Measurements from ENCODE around the gene ITGB6. TPM values are rescaled to one million over a fixed set of nuclear protein-coding genes. Genes with fewer than 3 reads are reported as not detected.

Gene ITGB6
- total RNA-seq, 6 donors from 2014 or later: 52.6 to 124 (median 68.8) TPM

DNA sequence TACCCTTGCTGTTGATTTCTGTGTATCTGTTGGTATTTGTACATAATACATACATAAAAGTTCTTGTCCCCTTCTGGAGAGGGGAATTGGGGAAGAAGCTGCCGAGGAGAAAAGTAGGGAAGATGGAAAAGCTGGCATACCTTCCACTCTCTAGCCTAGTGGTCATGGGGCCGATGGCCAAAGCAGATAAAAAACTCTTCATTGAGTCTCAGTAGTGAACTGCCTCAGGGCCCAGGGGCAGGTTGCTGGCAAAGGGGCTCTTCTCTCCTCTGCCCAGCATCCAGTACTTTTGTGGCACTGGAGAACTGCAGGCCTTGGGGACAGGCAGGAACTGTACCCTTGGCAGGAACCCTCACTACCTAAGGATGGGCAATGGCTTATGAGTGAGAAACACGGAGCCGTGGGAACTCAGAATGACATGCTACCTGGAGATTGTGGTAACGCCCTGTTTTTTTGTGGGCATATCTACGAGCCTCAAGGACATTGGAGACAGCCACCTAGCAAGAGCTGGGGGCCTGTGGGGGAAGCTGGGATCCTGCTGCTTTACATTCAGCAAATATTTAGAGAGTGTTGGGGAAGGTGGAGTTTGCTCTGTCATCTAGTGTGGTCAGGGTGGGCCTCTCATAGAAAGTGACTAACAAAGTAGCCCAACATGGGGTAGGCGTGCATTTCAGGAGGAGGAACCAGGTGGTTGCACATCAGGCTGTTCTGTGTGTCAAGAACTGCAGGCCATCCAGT, 22.6 kb upstream of the ITGB6 start:
- no peak overlapping the region for H3K4me3 ChIP-seq
- no peaks in the 10 kb centered on the region for H3K9me3 ChIP-seq
- H3K4me1 ChIP-seq: peaks cover 16 to 44% (median 29%) of the 10 kb centered on the region in 4 donors
- ATAC-seq (ENCODE audit: low FRiP score in 2 of 2) (no peak), DNase-seq (no peak)
- H3K36me3 ChIP-seq: no peaks in the 10 kb centered on the region
- H3K27ac ChIP-seq: peak overlapping the region; percentile 77 to 90 (median 82)
- WGBS, 2 donors: 68 to 78% methylated on average over 3 to 7 of the region's 7 CpGs
- TF ChIP-seq, protein P1, sequence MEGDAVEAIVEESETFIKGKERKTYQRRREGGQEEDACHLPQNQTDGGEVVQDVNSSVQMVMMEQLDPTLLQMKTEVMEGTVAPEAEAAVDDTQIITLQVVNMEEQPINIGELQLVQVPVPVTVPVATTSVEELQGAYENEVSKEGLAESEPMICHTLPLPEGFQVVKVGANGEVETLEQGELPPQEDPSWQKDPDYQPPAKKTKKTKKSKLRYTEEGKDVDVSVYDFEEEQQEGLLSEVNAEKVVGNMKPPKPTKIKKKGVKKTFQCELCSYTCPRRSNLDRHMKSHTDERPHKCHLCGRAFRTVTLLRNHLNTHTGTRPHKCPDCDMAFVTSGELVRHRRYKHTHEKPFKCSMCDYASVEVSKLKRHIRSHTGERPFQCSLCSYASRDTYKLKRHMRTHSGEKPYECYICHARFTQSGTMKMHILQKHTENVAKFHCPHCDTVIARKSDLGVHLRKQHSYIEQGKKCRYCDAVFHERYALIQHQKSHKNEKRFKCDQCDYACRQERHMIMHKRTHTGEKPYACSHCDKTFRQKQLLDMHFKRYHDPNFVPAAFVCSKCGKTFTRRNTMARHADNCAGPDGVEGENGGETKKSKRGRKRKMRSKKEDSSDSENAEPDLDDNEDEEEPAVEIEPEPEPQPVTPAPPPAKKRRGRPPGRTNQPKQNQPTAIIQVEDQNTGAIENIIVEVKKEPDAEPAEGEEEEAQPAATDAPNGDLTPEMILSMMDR (IDR thresholded peaks at IDR 0.05): no peak
- TF ChIP-seq EP300 (IDR thresholded peaks at IDR 0.05) (no peak), POLR2A (IDR thresholded peaks at IDR 0.05) (no peak), POLR2AphosphoS5 (IDR thresholded peaks at IDR 0.05) (no peak)
- H3K27me3 ChIP-seq: no peaks in the 10 kb centered on the region

DNA sequence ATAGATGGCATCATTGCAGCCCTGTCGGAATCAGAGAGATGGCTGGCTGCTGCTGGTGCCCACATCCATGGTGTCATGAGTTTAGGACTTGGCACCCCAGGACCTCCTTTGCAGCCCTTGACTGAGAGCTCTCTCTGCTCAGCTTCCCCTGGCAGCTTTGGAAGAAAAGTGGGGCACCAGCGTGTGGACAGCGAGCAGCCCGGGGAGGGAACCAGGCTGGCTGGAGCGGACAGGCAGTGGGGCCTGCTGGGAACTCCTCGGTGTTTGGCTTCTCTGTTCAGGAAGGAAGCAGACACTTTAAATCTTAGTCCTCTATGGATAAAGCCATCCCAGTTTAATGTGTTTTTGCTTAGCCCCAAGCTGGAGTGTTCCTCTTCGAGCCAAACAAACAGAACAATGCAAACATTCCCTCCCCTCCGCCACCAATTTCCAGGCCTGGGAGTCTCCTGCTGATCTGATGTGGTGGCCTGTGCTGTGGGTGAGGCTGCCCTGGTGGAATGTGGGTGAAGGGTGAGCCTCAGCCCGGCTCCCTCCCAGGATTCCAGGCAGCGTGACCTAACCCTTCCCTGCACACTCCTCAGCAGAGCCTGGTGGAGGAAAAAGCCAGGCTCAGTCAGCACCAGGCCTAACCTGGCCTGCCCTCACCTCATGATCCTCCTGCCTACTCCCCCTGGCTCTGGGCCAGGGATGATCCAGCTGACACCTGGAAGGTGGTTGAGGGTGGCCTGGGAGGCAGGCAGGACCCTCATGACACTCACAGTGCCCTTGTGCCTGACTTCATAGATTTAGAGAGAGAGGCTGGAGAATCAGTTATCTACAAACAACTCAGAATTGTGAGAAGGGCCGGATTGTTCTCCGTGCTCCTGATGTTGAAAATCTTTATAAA, 21.6 kb upstream of the ITGB6 start:
- Histone ChIP-seq H3K4me3 (no peak overlapping the region), H3K27ac (peak overlapping the region; percentile 77 to 90 (median 82)), H3K36me3 (no peaks in the 10 kb centered on the region), H3K4me1 (peaks cover 16 to 33% (median 27%) of the 10 kb centered on the region in 4 donors), H3K9me3 (no peaks in the 10 kb centered on the region), H3K27me3 (no peaks in the 10 kb centered on the region)
- peak; percentile 37 to 89 for DNase-seq
- WGBS, 2 donors: 59 to 64% methylated on average over 8 to 12 of the region's 12 CpGs
- peak in 1 of 4 donors; percentile 36 for TF ChIP-seq POLR2A (IDR thresholded peaks at IDR 0.05)
- TF ChIP-seq EP300 (IDR thresholded peaks at IDR 0.05): peak in 3 of 4 donors; percentile 26 to 66 (median 43)
- TF ChIP-seq POLR2AphosphoS5 (IDR thresholded peaks at IDR 0.05): peak; percentile 39 to 73
- TF ChIP-seq, protein P1 (IDR thresholded peaks at IDR 0.05): peak in 1 of 6 experiments; percentile 20
- peak; percentile 84 to 96 for ATAC-seq (ENCODE audit: low FRiP score in 2 of 2)

DNA sequence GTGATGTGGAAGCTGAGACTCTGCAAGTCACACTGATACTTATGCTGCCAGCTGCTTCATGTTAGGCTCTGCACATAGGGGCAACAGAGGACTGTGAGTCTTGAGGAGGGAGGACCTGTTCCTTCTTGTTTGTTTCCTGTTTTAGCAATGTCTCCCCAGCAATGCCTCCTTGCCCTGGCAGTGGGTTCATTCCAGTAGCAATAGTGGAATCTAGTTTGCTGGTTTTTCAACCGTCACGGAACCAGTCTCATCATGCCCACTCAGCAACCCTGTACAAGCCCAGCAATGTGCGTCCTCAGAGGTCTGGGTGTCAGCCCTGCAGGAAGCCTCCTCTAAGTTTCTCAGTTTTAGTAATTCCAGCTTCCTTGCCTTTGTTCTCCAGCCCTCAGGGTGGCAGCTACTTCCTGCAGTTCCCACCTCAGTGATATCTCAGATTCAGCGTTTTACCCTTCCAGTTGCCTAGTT, 20.5 kb upstream of the ITGB6 start:
- Histone ChIP-seq H3K4me3 (no peak overlapping the region), H3K9me3 (no peaks in the 10 kb centered on the region), H3K27me3 (no peaks in the 10 kb centered on the region), H3K36me3 (no peaks in the 10 kb centered on the region), H3K4me1 (peaks cover 16 to 33% (median 24%) of the 10 kb centered on the region in 4 donors), H3K27ac (peak overlapping the region; percentile 77 to 90 (median 82))
- ATAC-seq (ENCODE audit: low FRiP score in 2 of 2) (no peak), DNase-seq (no peak)
- WGBS, 2 donors: 45 to 50% methylated on average over 4 of the region's 4 CpGs
- TF ChIP-seq EP300 (IDR thresholded peaks at IDR 0.05) (no peak), POLR2AphosphoS5 (IDR thresholded peaks at IDR 0.05) (peak in 1 of 2 donors; percentile 14)

DNA sequence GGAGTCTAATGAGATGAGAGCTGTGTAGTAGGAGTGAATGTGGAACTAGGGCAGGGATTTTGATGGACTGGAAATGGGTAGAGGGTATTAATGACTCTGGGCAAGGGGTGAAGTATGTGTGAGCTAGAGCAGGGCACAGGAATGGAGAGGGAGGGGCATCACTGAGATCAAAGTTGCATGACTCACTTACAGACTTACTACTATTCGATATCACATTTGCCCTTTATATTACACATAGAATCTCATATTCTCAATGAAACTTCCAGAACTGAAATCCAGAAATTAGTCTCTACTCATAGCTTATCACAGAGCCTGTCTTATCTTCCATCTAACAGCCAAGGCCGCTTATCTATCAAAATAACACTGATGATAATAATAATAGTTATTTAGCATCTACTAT, 20.0 kb upstream of the ITGB6 start:
- Histone ChIP-seq H3K27me3 (no peaks in the 10 kb centered on the region), H3K4me3 (no peak overlapping the region), H3K36me3 (no peaks in the 10 kb centered on the region), H3K9me3 (no peaks in the 10 kb centered on the region), H3K27ac (peak overlapping the region in 2 of 4 donors; percentile 84 to 90), H3K4me1 (peaks cover 16 to 35% (median 26%) of the 10 kb centered on the region in 4 donors)
- 82 to 87% methylated on average over 2 of the region's 2 CpGs for WGBS, 2 donors
- TF ChIP-seq POLR2A (IDR thresholded peaks at IDR 0.05) (no peak), EP300 (IDR thresholded peaks at IDR 0.05) (no peak), POLR2AphosphoS5 (IDR thresholded peaks at IDR 0.05) (no peak)
- TF ChIP-seq, protein P1 (IDR thresholded peaks at IDR 0.05): no peak
- DNase-seq (no peak), ATAC-seq (ENCODE audit: low FRiP score in 2 of 2) (no peak)
